ENCODE measurements around the gene TOM1L2.
A peak's percentile ranks its signal among the peaks of the same experiment; 100 is the strongest.

Gene TOM1L2

DNA sequence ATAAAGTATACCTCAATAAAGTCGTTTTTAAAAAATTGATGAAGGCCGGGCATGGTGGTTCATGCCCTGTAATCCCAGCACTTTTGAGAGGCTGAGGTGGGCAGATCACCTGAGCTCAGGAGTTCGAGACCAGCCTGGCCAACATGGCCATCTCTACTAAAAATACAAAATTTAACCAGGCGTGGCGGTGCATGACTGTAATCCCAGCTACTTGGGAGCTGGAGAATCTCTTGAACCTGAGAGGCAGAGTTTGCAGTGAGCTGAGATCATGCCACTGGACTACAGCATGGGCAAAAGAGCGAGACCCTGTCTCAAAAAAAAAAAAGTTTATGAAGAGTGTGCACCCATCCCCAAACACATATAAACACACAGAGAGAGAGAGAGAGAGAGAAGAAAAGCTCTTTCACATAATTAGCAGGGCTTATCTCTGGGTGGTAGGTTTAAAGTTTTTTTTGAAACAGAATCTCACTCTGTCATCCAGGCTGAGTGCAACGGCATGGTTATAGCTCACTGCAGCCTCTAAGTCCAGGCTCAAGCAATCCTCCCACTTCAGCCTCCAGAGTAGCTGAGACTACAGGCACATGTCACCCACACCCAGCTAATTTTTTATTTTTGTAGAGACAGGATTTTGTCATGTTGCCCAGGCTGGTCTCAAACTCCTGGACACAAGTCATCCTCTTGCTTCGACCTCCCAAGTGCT is 138.4 kb downstream of the TOM1L2 start:
- no peak for DNase-seq (ENCODE audit: low read depth)

DNA sequence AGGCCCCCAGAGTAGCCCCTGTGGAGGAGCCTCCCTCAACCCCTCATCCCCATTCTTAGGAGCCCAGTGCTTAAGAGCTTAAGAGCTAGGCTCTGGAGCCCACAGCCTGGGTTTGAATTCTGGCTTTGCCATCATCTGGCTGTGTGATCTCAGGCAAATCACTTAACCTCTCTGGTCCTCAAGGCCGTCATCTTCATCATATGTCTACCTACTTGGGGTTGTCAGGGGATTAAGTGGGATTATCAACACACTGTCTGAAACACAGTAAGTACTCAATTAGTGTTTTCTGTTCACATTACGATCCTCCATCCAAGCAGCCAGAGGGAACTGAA is 140.2 kb downstream of the TOM1L2 start:
- DNase-seq (ENCODE audit: low read depth) = no peak

DNA sequence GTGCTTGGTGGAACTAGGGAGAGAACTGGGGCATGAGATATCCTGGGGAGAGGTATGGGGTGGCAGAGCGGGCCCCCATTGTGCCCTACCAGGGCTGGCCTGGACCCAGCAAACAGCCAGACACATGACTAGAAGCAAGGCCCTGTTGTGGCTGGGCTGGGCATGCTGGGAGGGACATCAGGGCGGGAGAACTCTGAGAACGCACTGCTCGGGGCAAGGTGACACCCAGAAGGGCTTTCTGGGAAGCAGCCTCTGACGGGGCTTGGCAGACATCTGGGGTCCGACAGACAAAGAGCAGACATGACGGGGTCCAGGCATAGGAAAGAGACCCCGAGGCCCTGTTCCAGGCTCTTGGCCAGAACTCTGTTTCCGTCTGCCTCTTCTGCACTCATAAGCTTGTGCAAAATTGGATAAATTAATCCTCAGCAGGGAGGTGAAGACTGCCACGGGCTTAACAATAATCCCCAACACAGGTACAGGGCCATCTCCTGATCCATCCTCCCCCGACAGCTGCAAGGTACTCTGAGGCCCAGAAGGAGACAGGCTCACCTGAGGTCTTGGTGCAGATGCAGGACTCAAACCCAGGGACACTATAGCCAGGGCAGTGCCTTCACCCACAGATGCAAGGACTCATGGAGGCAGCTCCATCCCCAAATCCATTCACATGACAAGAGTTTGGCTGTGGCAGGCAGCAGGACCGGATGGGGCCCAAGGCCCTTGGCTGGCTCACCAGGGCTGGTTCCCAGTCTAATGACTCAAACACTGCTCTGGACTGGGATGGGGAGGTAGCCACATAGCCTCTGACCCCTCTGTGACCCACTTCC is 140.8 kb downstream of the TOM1L2 start:
- no peak for DNase-seq (ENCODE audit: low read depth)

DNA sequence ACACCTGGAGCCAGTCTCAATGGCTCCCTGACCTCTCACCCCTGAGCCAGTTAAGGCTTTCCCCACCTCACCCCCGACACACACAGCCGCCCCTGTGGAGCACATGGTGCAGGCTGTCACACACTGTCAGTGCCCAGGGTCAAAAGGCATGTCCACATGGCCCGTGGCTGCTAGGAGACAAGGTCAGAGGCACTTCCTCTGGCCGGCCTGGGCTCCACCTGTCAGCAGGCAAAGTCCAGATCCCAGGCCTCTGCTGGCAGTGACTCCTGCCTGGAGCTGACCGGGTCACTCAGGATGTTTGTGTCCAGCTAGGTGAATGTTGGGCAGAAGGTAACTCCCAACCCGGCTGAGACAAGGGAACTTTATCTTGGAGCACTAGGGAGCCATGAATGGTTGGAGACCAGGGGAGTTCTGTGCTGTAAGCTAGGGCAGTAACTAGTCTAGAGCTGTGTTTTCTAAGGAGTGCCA is 141.4 kb downstream of the TOM1L2 start:
- DNase-seq (ENCODE audit: low read depth) = no peak

DNA sequence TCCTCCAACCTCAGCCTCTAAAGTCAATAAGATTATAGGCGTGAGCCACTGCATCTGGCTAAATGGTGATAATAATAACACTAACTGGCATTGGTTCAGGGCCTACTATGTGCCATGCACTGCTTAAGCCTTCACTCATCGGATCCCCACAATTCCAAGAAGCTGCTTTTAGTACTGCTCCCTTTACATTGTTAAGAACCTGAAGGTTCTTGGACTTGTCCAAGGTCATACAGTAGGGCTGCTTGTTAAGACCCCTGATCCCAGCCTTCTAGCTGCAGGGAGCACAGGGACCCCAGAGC is 142.0 kb downstream of the TOM1L2 start:
- DNase-seq (ENCODE audit: low read depth) = no peak

DNA sequence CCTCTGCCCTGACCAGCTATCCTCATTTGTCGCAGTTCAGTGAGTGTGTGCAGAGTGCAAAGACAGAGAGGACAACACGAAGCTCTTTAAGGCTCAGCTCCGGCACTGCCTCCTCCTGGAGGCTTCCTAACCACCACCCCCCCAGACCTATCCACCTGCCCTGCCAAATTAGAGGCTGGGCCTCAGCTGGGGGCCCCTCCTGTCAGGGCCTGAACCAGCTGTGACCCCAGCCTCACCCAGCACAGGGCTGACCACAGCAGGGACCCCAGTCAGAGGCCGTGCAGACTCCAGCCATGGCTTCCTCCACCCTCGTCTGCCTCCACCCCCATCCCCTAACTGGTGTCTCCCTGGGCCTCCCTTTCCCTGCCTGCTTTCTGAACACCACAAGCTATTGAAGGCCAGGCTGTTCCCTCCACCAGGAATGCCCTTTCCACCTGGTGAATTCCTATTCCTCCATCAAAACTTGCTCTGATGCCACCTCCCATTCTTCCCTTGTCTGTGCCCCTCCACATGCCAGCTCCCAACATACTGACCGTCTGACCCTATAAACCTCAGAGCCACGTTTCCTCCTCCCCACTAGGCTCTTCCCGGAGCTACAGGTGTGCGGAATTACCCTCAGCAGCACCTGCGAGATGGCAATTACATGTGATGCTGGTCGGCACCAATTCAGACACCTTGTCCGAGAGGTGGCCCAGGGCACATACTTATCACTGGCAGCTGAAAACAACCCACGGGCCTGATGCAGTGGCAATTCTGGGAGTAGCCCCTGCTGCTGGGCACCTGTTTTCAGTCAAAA is 144.2 kb downstream of the TOM1L2 start:
- DNase-seq (ENCODE audit: low read depth) = no peak

DNA sequence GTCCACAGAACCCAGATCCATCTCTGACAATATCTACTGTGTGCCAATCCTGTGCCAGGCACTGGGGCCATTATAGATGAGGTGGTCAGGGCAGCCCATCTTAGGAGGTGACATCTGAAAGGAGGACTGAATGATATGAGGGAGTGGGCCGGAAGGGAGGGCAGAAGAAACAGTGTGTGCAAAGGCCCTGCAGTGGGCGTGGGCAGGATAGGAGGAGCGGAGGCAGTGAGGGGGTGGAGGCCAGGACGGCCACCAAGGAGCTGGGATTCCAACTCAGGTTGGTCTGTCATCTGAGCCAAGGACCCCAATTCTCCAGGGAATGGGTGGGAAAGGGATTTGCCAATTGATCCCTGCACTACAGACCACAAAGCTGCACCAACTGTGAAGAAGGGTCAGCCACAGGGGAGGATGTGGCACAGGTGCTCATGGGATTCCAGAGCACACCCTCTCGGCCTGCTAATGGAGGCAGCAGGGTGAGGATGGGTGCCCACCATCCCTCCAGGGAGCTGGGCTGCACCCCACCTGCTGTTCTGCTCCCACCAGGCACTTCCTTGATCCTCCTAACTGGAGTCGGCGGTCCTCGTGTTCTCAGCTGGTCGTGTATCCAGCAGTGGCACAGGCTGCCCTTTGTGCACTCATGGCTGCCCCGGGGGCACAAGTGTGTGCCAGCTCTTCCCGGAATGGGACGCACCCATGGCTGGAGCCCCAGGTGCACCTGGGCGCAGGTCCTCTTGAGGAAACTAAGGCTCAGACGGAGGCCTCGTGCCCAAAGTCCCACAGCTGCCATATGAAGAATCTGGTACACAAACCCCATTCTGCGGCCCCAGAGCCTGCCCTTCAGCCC is 145.0 kb downstream of the TOM1L2 start:
- no peak for DNase-seq (ENCODE audit: low read depth)

DNA sequence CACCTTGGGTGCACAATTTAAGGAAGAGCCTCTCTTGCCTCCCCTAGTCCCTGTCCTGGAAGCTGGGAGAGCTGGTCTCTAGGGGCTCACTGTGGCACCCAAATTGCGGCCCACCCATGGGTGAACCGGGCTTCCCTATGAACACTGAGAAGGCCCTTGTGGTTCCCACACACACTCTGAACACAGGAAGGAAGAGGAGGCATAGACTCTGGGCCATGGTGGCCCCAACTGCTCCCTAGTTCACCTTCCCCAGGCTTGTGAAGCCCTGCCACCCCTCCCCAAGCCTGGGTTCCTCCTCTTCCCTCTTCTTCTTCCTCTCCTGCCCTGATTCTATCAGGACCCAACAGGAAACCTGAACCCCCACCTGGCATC is 145.9 kb downstream of the TOM1L2 start:
- DNase-seq (ENCODE audit: low read depth) = no peak

DNA sequence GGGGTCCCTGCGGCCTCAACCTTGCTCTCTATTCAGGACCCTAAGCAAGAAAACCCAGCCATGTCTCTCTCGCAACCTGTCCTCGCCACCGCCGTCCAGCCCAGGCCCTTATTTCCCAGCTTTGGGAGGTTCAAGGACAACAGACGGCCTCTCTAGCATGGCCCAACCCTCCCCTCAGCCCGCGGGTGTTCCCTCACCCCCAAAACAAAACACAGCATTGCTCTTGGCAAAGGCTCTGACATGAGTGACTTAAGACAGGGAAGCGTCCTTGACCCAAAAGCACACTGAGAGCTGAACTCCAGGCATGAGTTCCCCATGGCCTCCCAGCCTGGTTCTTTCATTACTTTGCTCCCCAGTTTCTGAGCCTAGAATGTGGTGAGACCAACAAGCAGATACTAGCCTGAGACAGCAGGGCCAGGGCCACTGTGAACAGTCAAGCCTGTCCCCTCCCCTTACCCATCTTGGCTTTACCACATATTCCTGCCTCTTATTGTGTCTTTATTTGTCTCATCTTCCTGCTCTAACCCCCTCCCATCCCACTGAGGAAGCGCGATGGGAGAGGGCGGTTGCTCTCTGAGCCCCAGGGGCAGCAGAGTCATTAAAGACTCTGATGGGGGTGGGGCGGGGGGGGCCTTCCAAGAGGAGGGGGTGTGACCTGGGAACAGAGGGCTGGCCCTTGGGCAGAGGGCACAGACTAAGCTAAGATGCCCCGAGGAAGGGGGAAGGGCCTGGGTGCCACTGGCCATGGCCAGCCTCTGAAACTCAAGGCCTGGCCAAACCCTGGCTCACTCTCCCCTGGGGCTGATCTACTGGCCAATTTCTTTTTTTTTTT is 147.2 kb downstream of the TOM1L2 start:
- DNase-seq (ENCODE audit: low read depth) = no peak

DNA sequence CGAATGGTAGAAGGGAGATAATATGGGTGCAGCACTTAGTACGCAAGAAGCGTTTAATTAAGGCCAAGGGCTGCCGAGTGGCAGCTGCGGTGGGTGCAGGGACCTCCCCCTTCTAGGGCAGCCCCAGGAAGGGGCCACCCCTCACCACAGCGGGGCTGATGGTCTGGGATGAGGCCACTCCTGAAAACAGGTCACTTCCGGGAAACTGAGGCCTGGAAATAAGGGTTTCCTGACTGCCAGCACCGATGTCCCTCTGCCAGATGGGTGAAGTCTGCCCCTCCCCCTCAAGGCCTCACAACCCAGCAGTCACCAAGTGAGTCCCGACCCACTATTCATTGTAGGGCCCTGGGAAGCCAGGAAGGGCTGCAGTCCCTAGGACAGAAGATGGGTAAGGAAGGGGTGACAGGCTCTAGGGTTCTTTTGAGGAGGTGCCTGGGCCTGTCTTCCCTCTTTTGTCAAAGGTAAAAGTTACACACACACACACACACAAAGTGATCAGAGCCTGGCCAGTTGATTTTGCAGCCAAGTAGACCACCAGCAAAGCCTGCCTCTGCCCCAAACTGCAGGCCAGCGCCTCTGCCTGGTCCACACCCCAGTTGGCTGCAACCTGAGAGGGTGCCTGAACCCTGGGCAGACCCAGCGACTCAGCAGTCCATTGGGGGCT is 147.9 kb downstream of the TOM1L2 start:
- no peak for DNase-seq (ENCODE audit: low read depth)

DNA sequence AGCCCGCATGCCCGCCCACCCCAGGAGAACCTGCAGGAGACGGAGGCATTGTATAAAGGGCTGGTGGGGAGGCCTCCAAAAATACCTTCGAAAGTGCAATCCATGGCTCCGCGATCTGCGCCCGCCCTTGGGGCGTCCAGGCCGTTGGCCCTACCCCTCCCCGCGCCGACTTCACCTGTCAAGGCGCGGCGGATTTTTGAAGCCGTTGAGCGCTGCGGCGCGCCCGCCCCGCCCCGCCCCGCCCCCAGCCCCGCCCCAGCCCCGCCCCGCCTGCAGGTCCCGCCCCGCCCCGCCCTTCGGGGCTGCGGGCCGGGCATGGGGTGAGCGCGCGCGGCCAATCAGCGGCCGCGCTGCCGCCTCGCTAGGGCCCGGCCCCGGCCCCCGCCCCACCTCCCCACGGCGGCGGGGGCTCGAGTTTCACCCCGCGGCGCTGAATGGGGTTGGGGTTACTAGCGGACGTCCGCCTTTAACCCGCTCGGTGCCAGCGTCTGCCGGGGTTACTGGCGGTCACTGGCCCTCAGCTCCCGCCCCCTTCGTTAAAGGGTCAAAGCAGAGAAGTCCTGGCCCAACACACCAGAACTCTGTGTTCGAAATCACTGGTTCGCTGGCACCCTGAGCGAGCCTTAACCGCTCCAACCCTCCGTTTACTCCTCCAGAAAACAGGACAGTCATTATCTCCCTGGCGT is 148.6 kb downstream of the TOM1L2 start:
- no peak for DNase-seq (ENCODE audit: low read depth)

DNA sequence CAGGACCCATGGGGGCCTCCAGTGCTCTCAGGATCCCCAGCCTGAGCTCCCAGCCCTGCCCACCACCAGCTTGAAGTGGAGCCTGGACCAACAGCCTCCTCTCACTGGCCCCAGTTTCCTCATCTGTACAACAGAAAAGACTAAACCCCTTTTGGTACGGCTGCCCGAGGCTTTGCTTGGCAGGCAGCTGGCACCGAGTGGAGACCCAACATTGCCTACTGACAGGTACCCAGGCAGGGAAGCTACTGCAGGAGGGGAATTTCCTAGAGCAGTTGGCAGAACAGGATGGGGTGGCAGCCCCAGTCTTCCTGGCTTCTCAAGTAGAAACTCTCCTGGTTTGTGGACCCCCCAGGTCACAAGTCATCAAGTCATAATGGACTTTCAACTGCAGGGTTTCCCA is 149.6 kb downstream of the TOM1L2 start:
- no peak for DNase-seq (ENCODE audit: low read depth)

DNA sequence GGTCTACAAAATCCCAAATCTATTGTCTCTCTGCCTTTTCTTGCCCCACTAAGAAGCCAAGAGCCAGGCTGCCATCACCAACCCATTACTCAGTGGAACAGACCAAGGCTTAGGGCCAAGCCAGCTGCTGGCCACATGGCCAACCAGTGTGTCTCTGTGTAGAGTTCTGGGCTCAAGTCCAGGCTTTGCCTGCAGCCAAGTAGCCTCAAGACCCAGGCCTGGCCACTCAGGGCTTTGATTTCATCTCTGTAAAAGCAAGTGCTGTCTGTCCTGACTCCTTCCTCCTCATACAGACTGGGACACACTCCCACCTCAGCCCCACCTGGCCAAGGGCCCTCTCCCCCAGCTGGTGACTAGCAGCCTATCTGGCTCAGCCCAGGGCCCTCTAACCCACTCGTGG is 150.0 kb downstream of the TOM1L2 start:
- DNase-seq (ENCODE audit: low read depth) = no peak

DNA sequence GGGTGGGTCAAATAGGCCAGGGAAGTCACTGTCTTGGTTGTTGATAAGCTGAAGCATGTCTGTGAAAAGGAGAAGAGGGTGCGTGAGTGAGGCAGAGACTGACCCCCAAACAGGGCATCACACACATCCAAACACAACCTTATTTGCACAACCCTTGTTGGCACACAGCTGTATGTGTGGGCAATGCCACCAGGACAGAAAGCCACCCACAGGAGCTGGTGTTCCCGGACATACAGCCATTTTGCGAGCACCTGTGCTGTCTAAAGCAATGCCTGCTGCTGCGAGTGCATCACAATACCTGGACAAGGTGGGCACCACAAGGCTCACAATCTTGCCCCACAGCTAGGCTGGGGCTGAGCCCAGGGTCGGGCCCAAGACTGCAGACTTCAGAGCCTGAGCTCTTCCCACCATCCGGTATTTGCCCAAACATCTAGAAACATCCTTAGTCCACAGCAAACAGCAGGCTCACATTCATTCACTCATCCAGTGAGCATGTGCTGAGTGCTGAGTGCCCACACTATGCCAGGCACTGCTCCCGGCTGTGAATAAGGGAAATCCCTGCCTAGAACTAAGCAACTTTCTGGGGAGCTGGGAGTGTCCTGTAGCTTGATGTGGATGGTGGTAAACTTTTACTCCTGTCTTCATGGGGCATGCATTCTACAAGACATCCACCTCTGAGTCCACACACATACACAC is 151.6 kb downstream of the TOM1L2 start:
- DNase-seq (ENCODE audit: low read depth) = no peak

DNA sequence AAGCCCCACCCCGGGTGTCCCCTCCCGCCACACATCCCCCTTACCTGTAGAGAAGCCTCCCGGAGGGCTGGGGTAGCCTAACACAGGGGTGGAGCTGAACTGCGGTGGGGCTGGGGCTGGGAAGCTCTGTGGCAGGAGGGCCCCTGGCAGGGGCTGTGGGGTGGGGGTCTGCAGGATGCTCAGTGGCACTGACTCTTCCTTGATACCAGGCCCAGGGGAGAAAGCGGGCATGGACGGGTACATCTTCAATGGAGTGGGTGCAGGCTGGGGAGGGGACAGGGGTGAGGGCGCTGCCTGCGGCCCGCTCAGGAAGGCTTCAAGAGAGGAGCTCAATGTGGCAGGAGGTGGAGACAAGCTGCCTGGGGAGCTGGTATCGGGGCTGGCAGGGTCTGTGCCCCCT is 152.2 kb downstream of the TOM1L2 start:
- DNase-seq (ENCODE audit: low read depth) = no peak

DNA sequence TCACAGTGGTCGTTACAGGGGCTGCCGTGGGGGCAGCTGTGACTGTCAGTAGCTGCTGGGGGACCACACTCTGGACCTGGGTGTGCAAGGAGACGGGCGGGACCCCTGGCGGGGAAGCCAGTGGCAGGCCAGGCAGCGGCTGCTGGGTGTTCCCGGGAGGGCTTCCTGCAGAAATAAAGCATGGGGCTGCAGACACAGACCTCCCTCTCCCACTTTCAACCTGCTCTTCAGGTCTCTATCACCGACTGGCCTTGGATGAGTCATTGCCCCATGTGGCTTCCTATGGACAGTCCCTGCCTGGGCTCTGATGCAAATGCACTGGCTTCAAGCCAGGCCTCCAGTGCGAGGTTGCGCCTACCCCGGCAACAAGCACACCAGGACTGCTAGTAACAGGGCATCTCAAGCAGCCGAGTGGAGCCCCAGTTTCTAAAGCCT is 152.6 kb downstream of the TOM1L2 start:
- peak; percentile 77 for DNase-seq (ENCODE audit: low read depth)

DNA sequence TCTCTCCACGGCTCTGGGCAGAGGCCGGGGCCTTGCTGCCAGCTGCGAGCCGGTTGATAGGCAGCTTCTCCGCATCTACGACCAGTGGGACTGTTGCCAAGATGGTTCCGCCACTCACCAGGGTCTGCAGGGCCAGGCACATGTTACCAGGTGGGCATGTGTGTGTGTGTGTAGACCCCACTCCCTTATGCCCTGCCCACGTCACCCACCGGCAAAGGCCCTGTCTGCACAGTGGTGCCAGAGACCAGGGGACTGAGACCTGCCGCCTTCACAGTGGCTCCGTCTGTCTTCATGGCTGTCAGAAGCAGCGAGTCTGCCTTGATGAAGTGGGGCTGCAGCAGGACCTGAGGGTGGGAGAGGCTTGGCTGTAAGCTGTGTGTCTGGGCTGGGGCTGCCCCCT is 153.1 kb downstream of the TOM1L2 start:
- no peak for DNase-seq (ENCODE audit: low read depth)

DNA sequence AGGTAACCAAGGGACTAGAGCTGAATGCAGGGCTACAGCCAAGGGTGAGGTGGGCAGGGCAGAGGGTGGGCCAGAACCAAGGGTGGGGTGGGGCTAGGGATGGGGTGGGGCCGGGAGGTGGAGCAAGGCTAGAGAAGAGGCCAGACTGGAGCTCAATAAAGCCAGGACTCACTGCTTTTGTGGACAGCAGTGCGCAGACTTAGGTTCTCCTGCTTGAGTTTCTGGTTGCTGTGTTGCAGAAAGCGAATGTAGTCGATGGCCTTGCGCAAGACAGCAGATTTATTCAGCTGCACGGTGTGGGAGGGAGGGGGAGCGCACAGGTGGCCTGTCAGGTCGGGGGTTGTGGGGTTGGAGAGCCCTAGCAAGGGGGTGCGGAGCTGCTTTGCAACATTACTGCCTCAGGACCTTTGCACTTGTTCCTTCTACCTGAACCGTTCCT is 154.1 kb downstream of the TOM1L2 start:
- no peak for DNase-seq (ENCODE audit: low read depth)

DNA sequence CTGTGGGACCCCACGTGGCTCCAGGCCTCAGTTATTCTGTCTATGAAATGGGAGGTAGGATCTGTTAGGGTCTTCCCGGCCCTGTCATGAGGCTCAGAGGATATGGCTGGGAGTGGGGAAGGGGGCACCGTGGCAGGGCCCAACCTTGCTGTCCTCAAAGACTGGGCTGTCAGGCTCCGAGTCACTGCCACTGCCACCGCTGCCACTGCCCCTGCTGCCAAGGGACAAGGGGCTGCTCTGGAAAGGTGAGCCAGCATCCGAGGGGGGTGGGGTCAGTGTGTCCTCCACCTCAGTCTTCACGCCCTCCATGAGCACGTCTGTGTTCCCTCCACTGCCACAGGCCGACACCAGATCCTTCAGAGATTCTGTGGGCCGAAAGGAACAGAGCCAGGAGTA is 154.7 kb downstream of the TOM1L2 start:
- DNase-seq (ENCODE audit: low read depth) = no peak

Data from non-pigmented ciliary epithelial cell (primary cell).